GM19035 (cell line): ENCODE measurements around the gene FBXO21.
"Not testable (repeated sequence)": the region's sequence is repeated elsewhere in the genome, so short reads cannot be mapped to it uniquely, and the experiment has no call there.

ENCODE experiments used
- ATAC-seq: cut with Tn5 transposase; IDR thresholded peaks from one replicate; pipeline ENCODE4 v1.9.1; 2021; ENCODE audit not compliant: unreplicated experiment

Gene FBXO21

DNA sequence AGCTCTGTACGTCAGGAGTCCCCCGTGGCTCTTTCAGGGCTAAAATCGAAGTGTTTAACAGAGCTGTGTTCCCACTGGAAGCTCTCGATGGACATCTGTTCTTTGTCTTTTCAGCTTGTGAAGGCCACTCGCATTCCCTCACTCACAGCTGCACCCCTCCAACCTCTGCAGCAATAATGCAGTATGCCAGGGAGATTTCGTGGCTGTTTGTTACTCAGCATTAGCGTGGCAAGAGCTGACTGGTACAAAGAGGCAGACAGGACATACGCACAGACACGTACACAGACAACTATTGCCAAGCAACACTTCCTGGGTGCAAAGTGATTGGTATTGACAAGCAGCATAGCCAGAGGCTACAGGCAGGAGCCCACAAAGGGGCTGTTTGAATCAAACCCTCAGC, 11.8 kb upstream of the FBXO21 start:
- ATAC-seq, result no peak

DNA sequence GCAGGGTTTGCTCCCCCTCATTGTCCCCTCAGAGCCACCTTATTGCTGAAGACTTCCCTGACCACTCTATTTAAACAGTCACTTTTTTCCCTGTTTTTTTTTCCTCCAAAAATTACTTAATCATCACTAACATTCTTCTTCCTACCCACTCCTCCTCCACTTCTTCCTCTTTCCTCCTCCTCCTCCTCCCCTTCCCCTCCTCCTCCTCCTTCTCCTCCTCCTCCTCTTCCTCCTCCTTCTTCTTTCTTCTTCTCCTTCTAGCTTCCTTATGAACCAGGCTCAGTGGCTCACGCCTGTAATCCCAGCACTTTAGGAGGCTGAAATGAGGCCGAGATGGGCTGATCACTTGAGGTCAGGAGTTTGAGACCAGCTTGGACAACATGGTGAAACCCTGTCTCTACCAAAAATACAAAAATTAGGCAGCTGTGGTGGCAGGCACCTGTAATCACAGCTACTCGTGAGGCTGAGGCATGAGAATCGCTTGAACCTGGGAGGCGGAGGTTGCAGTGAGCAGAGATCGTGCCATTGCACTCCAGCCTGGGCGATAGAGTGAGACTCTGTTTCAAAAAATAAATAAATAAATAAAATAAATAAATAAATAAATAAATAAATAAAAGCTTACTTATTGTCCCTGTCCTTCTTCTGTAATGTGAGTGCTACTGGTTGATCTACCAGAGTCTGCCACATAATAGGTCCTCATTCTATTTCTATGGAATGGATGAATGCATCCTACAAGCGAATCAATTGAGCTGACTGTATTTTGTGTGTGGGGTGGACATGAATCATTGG, 9.9 kb upstream of the FBXO21 start:
- ATAC-seq, result not testable (repeated sequence)

DNA sequence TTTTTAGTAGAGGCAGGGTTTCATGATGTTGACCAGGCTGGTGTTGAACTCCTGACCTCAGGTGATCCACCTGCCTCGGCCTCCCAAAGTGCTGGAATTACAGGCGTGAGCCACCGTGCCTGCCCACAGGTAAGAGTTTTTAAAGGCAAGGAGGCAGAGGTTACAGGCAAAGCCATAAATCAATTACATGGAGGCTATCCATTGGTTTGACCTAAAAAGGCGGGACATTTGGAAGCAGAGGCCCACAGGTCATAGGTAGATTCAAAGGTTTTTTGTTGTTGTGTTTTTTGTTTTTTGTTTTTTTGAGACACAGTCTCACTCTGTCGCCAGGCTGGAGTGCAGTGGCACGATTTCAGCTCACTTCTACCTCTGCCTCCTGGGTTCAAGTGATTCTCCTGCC, 6.1 kb upstream of the FBXO21 start:
- not testable (repeated sequence) for ATAC-seq

DNA sequence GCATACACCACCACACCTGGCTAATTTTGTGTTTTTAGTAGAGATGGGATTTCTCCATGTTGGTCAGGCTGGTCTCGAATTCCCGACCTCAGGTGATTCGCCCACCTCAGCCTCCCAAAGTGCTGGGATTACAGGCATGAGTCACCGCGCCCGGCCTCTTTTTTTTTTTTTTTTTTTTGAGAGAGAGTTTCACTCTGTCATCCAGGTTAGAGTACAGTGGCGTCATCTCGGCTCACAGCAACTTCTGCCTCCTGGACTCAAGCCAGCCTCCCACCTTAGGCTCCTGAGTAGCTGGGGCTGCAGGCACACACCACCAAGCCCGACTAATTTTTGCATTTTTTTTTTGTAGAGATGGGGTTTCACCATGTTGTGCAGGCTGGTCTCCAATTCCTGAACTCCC, 4.8 kb upstream of the FBXO21 start:
- ATAC-seq, result not testable (repeated sequence)

DNA sequence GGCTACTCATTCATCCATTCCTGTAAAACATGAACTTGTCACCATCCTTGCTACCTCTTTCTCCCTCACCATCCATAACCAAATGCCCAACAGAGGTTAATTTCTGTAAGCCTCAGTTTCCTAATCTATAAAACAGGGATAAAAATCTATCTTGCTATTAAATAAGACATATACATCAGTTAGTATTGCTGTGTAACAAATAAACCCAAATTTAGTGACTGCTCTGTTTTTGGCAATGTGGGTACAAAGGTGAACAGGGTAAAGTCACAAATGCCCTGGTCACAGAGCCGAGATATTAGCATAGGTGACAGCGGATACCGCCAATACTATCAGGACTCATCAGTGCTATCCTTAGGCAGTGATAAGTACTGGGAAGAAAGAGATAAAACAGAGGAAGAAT, 3.6 kb upstream of the FBXO21 start:
- ATAC-seq, result no peak

DNA sequence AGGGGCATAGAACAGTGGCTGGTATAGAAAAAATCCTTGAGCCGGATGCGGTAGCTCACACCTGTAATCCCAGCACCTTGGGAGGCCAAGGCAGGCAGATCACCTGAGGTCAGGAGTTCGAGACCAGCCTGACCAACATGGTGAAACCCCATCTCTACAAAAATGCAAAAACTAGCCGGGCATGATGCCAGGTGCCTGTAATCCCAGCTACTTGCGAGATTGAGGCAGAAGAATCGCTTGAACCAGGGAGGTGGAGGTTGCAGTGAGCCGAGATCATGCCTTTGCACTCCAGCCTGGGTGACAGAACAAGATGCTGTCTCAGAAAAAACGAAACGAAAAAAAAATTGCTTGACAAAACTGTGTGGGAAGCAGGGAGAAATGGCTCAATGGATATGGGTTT, 2.3 kb upstream of the FBXO21 start:
- not testable (repeated sequence) for ATAC-seq

DNA sequence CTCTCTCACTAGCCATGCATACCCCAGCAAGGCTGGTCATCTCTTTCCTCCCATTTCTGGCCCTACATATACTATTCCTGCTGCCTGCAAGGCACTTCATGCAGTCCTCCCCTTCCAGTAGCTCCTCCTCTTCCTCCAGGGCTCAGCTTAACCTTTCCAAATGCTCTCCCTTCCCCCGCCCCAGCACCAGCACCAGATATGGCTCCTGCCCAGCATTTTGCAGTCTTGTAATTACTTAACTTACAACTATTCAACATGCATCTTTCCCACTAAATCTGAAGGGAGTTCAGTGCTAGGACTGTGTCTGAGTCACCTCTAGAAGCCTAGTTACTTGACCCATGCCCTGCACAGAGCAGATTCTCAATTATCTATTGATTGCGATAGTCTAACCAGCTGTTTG, 1.8 kb upstream of the FBXO21 start:
- no peak for ATAC-seq

DNA sequence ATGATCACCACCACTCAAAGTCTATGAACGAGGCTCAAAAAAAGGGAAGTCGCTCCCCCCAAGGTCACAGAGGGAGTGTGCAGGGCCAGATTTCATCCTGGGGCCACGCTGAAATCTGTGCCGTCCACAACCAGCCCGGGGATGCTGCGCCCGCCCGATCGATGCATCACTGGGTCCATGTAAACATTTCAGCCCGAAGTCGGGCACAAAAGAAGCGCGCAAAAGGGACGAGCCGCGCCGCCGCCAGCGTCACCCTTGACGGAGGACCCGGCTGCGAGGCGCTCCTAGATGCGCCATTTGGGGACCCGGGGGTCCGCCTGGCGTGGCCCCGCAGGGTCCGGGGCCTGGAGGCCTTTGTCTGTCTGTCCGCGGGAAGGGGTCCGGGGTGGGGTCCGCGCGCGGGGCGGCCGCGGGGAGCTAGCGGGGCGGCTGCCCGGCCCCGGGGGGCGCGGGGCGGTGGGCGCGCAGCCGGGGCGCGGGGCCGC, 503 bp downstream of the FBXO21 start:
- peak; percentile 42 for ATAC-seq

DNA sequence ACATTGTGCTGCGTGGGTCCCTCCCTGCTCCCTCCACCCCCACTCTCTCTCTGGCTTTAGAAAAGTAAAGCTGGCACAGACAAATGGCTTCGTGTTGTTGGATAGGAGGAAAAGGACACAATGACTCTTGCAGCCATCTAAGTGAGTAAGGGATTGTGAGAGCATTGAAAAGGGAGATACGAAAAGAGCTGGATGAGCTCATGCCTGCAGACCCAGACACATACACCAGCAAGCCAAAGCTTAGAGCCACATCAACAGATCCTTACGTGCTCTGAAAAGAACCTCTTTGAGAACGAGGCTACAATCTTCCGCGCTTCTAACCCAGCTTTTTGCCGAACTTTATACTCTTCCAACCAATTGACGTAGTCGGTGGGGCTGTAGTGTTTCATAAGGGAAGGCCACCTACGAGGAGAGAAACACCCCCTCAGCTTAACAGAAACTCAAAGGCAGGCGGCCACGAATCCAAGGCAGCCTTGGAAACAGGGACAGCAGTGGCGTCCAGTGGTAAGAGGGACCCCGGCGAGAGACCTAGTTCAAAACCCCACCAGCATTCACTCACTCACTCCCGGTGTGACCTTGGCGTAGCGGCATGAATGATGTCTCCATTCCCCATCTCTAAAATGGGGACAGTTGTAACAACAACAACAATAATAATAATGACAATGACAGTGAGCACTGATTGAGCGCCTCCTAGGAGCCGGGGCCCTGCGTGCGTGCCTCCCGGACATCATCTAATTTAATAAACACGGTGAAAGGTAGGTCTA, 1.1 kb downstream of the FBXO21 start:
- ATAC-seq, result no peak

DNA sequence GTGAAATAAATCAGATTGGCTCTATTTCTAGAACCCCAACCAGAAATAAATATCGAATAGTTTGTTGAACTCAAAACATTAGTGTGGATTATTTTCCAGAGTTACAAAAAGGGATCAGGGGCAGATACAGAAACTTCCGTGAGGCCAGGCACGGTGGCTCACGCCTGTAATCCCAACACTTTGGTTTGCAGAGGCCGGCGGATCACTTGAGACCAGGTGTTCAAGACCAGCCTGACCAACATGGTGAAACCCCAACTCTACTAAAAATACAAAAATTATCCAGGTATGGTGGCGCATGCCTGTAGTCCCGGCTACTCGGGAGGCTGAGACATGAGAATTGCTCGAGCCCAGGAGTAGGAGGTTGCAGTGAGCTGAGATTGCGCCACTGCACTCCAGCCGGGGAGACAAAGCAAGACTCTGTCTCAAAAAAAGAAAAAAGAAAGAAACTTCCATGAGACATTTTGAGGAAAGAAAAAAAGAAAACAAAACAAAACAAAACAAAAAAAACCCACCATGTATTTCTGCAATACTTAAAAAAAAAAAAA, 2.1 kb downstream of the FBXO21 start:
- no peak for ATAC-seq

DNA sequence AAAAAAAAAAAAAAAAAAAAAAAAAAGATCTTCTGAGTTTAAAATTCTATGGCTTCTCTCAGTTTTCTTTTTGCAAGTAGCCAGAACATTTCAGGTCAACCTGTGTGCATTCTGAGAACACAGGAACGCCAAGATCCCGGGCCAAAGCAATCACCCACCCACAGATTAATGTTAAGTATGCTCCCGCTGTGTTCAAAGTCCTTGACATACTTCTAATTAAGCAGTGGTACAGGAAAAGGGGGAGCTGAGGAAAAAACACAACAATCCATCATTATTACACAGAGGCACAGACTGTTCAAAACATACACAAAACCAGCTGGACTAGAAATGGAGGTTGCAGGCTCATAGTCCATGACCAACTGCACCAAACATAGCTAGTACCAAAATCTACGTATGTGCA, 2.8 kb downstream of the FBXO21 start:
- ATAC-seq, result no peak

DNA sequence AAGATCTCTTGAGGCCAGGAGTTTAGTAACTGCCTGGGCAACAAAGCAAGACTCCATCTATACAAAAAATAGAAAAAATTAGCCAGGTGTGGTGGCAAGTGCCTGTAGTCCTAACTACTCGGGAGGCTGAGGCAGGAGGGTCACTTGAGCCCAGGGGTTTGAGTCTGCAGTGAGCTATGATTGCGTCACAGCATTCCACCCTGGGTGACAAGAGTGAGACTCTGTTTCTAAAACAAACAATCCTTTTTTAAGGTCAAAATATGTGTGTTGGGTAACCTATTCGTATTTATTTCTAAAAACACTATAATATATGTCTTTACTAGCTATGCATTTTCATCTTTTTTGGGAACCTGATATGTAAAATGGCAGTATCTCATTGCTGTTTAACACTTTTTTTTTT, 7.4 kb downstream of the FBXO21 start:
- ATAC-seq, result no peak

DNA sequence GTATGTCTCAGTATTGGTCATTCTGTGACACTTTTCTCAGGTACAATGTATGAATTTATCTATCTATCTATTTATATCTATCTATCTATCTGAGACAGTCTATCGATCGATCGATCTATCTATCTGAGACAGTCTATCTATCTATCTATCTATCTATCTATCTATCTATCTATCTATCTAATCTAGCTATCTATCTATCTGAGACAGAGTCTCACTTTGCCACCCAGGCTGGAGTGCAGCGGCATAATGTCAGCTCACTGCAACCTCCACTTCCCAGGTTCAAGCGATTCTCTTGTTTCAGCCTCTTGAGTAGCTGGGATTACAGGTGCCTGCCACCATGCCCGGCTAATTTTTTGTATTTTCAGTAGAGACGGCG, 8.8 kb downstream of the FBXO21 start:
- ATAC-seq, result not testable (repeated sequence)

DNA sequence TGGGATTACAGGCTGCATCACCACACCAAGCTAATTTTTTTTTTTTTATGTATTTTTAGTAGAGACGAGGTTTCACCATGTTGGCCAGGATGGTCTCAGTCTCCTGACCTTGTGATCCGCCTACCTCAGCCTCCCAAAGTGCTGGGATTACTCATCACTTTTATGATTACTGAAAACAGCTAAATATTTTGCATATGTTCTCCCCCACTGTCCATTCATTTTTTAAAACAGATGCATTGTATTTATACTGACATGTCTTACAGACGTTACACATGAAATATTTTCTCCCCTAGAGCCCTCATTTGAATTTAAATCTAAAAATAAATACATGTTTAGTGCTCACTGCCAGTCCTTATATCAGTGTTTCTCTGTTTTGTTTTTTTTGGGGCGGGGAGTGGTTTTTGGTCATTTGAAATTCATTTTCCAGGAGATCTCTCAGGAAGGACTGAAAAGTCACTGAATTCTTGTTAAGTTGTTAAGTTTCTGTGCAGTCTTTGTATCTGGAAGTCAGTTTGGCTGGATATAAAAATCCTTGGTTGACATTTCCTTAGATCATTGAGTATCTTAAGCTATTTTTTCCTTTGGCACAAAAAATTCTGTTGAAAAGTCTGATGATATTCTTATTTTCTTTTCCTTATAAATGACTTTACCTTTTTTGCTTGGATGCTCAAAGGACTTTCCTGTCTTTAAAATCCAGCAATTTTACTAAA, 9.4 kb downstream of the FBXO21 start:
- ATAC-seq, result no peak

DNA sequence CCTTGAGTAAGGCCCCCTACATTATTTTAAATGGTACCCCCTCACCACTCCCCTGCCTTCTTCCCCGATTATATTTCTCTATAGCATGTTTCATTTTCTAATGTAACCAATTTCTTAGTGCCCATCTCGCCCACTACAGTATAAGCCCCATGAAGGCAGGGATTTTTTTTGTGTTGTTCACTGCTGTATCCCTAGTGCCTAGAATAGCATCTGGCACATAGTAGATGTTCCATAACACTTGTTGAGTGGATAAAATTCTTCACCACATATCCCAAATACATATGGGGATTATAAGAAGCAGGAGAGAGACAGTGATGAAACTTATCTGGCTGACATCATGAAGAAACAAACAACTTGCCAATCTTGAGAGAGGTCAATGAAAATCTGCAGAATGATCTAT, 11.5 kb downstream of the FBXO21 start:
- no peak for ATAC-seq

DNA sequence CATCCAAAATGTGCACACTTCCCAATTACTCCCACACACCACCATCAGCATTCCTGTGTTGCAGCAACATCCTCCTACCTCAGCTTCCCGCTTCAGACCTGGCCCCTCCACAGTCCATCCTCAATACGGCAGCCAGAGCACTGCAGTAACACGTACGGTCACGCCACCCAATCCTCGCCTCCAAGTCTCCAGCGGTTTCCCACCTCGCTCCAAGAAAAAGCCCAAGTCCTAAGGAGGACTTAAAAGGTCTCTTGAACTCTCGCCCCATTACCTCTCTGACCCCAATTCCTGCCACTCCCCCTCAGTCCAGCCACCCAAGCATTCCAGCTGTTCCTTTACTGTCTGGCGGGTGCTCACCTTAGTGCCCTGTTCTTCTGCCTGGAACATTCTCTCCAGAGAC, 12.0 kb downstream of the FBXO21 start:
- ATAC-seq, result no peak

DNA sequence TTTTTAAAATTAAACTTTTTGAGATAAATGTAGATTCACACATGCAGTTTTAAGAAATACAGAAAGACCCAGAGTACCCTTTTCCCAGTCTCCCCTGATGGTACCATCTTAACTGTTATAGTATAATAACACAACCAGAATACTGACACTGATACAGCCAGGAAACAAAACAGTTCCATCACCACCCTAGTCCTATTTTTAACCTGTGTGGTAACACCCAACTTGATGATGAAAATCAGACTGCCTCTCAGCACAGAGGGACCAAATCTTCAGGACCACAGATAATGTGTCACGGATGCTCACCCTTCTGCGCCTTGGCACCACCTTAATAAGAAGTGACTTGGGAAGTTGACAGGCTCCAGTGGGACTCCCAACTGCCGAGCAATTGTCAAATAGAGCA, 18.1 kb downstream of the FBXO21 start:
- ATAC-seq, result no peak

DNA sequence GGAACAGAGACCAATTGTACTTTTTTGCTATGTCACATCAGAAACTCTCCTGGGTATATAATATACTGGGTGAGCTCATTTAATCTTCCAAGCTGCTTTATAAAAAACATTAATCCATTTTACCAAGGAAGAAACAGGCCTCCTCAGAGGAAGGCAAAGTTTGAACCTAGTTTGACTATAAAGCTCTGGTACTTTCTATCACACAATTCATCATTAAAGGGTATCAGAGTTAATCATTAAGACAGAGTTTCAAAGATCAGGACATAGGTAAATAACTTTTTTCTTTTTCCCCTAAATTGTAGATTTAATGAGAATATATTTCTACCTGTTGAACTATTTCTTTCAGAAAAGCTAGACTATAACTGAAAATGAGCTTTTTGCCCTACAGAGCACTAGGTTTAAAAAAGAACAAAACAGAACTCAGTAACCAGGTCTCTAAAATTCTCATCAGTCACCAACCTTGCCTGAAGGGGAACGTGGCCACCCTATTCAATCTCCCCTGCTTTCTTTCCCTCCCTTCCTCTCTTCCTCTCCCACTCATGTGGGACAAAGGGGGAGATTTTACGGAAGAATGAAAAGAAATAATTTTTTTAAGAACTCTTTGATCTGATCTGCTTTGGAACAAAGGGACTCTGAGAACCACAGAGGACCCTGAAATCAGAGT, 18.6 kb downstream of the FBXO21 start:
- no peak for ATAC-seq

DNA sequence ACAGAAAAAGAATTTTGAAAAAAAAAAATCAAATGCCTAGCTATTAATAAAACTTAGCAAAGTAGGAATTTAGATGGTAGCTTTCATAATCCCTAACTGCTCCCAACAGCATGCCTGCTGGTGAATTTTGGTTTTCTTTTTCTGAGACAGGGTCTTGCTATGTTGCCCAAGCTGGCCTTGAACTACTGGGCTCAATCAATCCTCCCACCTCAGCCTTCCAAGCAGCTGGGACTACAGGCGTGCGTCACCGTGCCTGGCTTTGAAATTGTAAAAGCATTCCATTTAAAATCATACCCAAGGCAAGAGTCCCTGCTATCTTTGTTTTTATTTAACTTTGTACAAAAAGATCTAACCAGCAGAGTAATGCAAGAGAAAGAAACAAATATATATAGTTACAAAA, 20.7 kb downstream of the FBXO21 start:
- ATAC-seq, result no peak

DNA sequence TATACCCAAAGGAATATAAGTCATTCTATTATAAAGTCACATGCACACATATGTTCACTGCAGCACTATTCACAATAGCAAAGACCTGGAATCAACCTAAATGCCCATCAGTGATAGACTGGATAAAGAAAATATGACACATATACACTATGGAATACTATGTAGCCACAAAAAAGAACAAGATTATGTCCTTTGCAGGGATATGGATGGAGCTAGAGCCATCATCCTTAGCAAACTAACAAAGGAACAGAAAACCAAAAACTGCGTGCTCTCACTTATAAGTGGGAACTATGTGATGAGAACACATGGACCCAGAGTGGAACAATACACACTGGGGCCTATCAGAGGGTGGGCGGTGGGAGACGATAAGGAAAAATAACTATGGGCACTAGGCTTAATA, 21.3 kb downstream of the FBXO21 start:
- ATAC-seq, result no peak

DNA sequence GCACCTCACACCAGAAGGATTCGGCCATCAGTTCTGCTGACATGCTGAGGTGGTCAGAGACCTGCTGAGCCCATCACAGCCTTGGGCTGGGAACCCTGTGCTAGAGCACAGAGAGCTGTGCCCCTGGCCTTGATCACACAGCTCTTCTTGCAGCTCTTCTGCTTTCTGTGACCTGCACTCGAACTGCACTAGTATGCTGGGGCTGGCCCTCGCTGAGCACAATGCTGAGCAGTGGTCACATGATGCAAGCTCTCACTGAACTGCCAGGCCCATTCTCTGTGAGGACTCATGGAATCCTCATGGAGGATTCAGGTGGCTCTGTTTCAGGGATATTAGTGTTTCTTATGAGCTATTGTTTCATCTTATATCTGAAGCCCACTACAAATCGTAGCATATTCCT, 22.5 kb downstream of the FBXO21 start:
- ATAC-seq, result no peak
